T-helper 2 cell treated with Interferon-gamma antibody and Interleukin-4, amounts not matched to agents 100 ng/mL and 5 ng/mL, for 36 hours (primary cell): ENCODE data around the gene KIZ. TPM values are rescaled to one million over a fixed set of nuclear protein-coding genes. Genes with fewer than 3 reads are reported as not detected.

ENCODE experiments used
- intact Hi-C: fragments of 100-400 bp; cut with micrococcal nuclease; formaldehyde crosslinking; loops from one replicate; pipeline ENCODE4 v1.15.1; 2023
- total RNA-seq: library from RNA; stranded (reverse); gene quantifications from 2 replicates; pipeline ENCODE4 v1.2.3, GENCODE V29; 2022

KIZ gene
- total RNA-seq, 1 donor from 2014 or later: 15.5 TPM

GRCh38 chr20:21172626-21173025 lies 46.7 kb downstream of the KIZ start:
- intact Hi-C loops: no loop called here

DNA sequence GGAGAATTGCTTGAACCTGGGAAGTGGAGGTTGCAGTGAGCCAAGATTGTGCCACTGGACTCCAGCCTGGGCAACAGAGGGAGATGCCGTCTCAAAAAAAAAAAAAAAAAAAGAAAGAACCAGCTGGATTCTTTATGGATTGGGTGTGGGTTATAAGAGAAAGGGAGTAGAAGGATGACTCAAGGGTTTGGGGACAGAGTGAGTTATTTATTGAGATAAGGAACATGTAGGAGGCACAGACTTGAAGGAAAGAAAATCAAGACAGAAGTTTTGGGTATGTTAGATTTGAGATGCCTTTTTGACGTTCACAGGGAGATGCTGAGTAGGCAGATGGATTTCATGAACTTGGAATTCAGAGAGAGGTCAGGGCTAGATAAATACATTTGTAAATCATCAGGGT lies 47.6 kb downstream of the KIZ start:
- intact Hi-C loops: no loop called here

DNA sequence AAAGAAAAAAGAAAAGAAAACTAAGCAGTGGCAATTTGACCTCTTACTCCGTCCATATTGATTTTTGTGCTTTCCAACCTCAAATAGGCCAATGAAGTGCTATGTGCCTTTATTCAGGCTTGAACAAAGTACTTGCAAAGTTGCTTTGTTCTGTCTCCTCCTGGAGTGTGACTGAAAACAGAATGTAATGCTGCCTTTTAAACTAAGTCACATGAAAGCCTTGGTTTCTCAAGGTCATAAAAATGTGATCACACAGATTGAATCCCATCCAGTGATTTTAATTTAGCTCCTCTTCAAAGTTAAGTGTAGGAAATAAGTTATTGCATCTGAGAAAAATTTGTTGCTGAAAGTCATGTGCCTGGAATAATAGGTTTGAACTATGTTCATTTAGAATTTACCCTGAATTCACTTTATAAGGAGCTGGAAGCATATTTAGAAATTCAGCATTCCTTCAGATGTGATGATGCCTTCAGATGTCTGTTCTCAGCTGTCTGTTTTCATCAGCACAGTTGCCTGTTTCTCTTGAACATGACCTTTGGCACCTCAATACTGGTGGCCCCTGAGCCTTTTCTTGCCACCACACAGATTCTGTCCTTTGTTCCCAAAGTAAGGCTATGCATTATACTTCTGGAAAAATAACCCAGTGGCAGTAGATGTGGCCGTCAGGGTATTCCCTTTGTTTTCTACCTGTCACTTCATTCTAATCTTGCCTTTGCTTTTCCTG lies 48.8 kb downstream of the KIZ start:
- intact Hi-C loops: no loop called here

DNA sequence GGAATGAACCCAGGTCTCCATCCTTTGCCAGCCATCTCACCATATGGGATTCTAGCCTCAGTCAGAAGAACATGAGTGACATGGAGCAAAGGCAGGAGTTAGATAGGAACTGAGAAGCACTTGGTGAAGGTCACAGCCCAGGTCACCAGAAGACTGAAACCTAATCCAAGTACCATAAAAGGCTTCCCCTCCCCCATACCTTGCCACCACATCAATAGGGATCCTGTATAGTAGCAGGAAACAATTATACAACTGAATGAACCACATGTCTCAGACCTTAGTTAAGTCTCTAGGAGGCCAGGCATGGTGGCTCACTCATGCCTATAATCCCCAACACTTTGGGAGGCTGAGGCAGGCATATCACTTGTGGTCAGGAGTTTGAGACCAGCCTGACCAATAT lies 49.6 kb downstream of the KIZ start:
- intact Hi-C loops: no loop called here

DNA sequence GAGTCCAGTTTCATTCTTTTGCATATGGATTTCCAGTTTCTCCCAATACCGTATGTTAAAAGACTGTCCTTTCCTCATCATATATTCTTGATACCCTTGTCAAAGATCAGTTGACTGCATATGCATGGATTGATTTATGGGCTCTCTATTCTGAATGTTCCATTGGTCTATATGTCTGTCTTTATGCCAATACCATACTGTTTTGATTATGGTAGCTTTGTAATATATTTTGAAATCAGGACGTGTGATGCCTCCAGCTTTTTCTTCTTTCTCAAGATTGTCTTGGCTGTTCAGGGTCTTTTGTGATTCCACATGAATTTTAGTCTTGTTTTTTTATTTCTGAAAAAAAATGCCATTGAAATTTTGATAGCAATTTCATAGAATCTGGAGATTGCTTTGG lies 51.9 kb downstream of the KIZ start:
- intact Hi-C loops: no loop called here

GRCh38 chr20:21179757-21180156 lies 53.9 kb downstream of the KIZ start:
- intact Hi-C loops: no loop called here

GRCh38 chr20:21180248-21180647 lies 54.4 kb downstream of the KIZ start:
- intact Hi-C loops: no loop called here

- intact Hi-C loops: no loop called here
These were observed 55.1 kb downstream of the KIZ start for GRCh38 chr20:21181028-21181427.

DNA sequence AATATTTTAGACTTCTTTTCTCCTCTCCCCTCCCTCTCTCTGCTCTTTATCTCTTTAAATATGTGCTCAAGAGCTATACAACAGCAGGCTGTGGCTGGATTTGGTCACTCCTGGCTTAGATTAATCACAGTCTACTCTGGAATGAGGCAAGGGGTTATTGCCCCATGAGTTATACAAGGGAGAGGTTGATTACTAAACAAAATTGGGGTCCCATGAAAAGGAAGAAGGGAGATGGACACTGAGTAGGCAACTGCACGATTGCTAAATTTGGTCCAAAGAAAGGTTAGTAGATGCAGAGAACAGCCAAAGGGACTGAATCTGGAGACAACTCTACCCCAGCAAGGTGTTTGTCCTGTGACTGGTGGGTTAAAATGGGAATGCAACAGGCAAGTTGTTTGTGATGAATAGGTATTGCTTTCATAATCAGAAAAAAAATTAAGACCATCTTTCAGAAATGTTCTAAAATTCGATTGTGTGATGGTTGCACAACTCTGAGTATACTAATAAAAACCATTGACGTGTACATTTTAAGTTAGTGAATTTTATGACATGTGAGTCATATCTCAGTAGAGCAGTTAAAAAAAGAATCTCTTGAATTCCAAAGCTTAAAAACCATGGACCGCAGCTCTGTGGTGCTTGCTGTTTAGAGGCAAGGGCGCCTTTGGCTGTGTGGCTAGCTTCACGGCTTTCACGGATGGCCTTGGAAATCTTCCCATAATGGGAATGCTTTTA lies 57.1 kb downstream of the KIZ start:
- intact Hi-C loops: no loop called here

DNA sequence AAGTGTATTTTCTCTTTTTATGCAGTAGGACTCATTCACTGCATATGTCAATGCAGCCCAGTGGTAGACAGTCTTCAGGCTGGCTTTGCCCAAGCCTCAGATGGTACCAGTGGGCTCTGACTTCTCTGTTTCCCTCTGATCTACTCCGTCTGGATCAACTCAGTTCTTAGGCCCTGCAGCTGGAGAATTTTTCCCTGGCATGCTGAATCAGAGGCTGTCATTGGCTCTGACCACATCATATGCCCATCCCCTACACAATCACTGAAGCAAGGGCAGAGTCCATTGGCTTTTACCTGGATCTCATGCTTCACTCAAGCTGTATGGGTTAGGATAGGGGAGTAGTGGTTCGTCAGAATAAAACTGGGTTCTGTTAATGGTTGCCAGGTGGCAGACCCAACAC lies 57.8 kb downstream of the KIZ start:
- intact Hi-C loops: no loop called here

- intact Hi-C loops: no loop called here
These were observed 58.9 kb downstream of the KIZ start for GRCh38 chr20:21184819-21185218.

GRCh38 chr20:21185849-21186248 lies 60.0 kb downstream of the KIZ start:
- intact Hi-C loops: no loop called here

DNA sequence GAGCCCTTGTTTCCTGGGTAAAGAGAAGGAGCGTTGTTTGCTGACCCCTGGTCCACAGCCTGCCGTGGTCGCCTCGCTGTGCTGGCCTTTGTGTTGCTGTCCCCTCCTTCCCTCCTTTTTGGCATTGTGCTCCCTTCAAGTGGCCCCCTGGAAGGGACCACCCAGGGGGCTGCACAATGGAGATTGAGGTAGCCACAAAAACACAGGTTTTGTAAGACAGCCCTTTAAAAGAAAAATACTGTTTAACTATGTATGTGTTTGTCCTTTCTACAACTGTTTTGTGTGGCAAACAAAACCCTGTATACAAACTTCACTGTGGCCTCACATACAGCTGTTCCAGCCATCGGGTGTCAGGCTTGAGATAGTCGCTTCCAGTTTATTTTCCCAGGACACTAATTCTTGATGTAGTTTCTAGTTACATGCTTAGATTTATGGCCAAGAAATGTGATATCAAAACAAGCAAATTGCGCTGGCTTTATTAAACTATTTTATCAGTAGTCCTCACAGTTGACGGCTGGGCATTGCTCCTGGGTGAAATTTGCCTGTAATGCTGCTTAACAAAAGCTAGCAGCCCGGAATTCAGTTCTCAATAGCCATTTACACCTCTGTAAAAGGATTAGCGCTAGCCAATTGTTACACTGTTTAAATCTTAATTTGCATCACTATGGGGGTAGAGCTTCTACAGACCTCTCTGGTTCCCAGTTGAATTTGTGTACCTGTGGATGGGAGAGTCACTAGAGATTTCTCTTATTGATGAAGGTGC lies 64.1 kb downstream of the KIZ start:
- intact Hi-C loops: no loop called here

DNA sequence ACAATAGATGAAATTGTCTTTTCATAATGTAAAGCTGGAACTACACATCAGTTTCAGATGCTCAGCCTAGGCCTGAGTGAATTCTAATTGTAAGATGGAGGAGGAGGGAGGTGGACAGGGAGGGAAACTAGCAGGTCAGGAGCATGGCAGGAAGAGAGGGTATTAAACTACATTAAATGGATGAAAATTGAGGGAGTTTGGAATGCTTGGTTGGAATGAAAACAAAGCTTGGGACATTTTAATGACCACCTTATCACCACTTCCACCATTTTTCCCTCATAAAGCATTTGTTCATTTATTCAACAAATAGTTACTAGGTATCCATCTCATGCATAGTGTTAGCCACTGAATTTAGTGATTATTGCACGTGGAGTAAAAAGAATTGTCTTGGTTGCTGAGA lies 65.0 kb downstream of the KIZ start:
- intact Hi-C loops: no loop called here

GRCh38 chr20:21191839-21192238 lies 66.0 kb downstream of the KIZ start:
- intact Hi-C loops: no loop called here

DNA sequence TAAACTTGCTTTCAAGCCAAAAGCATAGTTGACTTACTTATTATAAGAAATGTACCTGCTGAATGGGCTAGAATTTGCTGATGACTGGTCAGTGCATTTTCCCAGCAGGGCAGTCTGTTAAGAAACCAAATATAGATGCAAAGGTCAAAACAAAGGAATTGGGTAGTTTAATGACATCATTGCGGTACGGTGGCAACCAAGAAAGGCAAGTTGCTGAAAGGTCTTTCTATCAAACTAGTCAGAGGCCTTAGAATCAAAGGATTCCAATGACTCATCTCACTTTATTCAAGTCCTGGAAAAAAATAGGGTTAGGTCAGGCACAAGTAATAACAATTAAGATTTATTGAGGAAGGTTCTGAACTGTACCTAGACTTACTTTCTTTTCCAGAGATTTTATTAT lies 76.4 kb downstream of the KIZ start:
- intact Hi-C loops: no loop called here

- intact Hi-C loops: no loop called here
These were observed 77.3 kb downstream of the KIZ start for GRCh38 chr20:21203088-21203656.

DNA sequence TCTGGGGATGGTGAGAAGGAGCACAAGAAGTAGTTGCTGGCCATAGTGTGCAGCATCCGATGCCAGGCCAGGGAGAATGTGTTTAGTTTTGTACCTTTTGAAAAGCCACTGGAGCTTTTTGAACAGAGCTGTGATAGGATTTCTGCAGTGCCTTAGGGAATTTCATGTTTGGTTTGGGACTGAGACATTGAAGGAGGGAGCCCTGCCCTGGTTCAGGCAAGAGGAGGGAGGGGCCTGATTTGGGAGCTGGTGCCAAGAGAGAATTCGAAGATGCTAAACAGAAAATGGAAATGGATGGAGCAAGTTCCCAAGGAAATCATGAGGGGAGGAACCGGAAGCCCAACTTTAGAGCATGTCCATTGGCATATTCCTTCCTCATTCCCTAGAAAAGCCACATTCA lies 80.7 kb downstream of the KIZ start:
- intact Hi-C loops: no loop called here

GRCh38 chr20:21208999-21209398 lies 83.1 kb downstream of the KIZ start:
- intact Hi-C loops: no loop called here

DNA sequence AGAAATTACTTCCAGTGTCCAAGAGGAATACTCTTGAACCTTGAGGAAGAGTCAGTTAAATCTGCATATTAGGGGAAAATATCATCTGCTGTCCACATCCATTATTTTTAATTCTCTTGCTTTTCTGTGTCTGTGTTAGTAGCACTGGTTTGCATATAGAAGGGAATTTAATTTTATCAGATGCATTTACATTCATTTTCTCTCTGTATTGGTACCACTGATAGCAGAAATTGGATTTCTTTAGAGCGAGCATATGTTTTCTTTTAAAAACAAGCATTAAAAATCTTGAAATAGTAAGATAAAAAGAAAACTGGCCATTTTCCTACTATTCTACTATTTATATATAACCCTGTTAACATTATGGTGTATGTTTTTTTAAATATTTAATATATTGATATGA lies 83.8 kb downstream of the KIZ start:
- intact Hi-C loops: no loop called here

DNA sequence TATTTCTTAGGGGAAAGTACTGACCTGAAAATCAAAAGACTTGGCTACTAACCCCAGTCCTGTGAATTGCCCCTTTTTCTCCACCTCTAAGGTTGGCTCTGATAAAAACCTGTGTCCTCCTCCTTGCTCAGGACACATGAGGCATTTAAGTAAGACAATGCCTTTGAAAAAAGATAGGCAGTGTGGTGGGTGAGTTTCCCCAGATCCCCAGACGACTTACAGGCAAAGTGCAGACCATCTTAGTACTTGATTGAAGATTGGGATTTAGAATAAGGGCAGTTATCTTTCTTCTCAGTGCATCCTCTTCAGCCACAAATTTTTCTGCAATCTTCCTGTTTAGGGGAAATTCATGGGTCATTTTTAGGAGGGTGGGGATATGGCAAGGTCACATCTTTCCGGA lies 87.8 kb downstream of the KIZ start:
- intact Hi-C loops: no loop called here

DNA sequence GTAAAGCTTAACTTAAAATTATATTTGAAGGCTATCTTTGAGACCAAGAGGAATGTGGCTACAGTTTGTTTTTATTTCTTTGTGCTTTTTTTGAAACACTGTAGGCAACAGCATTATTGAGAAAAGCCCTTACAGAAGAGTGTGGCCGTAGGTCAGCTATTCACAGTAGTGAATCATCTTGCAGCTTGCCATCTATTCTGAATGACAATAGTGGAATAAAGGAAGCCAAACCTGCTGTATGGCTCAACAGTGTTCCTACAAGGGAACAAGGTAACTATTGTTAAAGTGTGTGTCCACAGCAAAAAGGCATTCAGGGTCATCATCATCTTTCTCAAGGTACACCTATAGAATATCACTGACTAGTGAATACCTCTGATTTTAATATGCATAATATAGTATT lies 88.5 kb downstream of the KIZ start:
- intact Hi-C loops: no loop called here
